TTC549 (cell line): ENCODE measurements around the gene SLC22A23.

Experiments
- FAIRE-seq: peaks from 2 replicates; lab custom pipeline; 2012; peaks lifted over from hg19 to GRCh38; lab: Jason Lieb, UNC

SLC22A23 gene

DNA sequence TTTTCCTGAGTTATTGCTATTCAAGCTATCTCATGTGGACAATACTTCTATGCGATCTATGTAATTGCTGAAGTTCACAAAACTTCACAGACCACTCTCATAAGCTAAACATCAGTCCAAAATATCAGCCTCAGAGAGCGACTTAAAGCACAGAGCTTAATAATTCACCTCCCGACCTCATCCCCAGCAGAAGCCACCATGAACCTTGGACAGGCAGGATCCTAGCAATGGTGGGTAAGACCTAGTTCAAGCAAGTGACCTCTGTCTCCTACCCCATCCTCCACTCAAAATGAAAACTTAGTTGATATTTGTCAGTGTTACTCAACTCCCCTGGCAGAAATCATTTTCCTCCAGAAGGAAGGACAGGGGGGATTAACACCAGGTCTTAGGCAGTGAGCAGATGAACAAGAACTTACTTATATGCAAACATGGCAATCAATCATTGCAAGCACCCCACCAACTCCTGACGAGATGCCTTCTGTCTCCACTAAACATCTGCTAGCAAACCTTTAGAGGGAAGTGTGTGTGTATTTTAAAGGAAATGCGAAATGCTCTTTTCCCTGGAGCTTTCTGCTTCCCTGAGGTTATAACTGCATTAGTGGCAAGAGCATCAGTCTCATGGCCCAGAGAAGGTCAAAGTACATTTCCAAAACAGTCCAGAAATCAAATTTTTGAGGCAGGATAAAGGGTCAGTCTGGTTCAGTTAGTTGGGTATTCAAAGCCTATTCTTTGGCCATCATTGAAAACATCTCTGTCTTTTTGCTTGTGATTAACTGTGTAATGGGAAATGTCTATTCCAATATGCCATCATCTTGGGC lies 90.0 kb downstream of the SLC22A23 start:
- no peak for FAIRE-seq

DNA sequence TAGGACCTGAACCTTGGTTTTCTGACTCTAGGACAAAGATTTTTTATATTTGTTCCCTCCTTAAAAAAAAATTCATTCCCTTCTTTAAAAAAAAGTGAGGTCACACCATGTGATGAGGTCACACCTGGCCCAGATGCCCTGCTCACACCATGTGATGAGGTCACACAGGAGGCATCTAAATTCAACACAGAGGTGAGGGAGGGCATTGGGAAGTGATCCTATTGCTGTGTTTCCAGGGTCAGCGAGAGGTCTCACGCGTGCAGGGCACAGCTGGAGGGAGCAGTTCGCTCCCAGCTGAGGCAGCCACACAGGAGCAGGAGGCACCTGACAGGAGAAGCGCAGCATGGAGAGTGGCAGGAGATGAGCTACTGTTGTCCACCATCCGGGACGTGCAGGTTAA lies 92.5 kb downstream of the SLC22A23 start:
- no peak for FAIRE-seq

DNA sequence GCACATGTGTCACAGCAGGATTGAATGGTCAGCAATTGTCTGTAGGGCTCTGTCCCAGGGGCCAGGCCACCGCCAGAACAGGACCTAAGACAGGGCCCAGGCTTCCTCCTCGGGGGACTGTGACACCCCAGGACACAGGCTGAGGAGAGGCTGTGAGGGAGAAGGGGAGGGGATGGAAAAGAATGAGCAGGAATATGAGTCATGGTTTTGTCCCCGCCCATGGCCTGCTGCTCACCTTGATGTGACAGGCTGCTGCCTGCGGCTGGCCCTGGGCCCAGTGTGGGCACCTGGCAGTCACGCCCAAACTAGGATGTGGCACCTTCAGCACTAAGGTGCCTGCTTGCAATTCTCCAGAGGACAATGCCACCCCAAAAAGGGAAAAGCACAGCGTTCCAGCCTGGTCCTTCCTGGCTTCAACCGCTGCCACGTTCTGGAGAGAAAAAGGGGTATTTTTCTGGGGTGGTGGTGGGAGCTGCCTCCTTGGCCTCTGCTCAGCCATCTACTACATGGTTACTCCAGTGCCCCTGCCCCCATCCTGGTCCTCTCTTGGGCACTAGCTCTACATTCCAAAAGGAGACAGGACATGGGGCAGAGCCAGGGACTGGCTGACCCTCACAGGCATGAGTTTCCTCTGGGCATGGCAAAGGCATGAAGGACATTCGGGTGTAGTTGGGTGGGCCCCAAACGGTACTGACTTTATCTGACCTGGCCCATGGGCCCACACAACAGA lies 93.4 kb downstream of the SLC22A23 start:
- no peak for FAIRE-seq

DNA sequence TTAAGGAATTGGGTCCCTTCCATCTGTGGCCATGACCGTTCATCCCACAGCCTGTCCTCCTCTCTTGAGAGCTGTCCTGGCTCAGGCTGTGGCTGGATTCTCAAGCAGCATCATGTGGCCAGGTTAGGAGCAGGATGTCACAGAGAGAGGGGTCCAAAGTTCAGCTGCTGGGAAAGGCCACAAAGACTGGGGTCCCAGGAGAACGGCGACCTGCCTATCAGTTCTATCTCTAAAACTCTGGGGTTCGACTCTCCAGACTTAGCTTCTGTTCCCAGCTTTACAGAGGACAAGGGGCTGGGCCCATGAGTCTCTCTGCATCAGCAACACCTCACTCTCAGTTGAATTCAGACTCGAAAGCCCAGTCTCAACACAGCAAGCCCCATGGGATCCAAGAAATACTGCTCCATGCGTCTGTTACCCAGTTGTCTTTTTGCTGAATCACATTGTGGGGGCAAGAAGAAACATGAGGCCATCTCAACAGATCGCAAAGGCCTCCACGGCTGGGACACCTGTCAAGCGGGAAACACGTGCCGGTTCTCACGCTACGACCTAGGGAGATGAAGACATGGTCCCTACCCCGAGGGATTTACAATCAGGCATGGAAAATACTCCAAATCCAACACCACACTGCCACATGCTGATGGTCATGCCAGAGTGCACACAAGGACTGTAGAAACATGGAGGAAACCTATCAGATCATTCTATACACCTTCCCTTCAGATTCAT lies 95.4 kb downstream of the SLC22A23 start:
- FAIRE-seq: no peak

DNA sequence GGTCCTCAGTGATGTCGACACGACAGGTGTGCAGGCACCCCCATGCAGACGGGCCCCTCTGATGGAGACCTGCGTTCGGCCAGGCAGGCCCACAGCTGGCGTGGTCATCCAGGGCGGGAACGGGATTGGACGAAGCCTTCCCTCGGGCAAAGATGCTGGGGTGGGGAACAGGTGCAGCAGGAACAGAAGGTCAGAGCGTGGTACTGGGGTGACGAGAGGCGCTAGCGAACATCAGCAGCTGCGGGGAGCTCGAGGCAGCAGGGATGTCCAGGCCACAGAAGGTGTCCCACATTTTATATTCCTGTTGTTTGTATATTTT lies 96.2 kb downstream of the SLC22A23 start:
- no peak for FAIRE-seq

DNA sequence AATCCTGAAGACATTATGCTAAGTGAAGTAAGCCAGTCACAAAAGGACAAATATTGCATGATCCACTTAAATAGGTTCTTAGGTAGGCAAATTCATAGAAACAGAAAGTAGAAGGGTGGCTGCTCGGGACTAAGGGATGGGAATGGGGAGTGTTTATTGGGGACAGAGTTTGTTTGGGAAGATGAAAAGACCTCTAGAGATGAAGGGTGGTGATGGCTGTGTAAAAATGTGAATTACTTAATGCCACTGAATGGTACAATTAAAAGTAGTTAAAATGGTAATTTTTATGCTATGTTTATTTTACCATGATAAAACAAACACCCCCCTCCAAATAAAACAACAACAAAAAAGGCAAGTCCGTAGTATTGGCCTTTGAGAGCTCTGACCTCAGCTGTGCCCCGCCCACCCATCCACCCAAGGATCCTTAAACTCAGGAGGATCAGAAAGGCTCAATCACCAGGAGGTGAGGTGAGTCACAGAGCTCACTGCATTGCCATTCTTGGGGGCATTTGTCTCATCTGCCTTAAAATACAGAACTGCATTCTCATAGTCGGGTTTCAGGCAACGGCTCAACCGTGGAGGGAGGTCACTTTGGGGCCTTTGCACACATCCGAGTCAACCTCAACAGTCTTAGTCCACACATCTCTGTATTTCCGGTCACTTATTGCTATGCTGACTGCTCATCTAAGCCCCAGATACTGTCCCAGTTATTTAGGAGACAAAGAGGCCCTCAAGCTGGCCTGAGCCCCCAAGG lies 96.7 kb downstream of the SLC22A23 start:
- FAIRE-seq: no peak

DNA sequence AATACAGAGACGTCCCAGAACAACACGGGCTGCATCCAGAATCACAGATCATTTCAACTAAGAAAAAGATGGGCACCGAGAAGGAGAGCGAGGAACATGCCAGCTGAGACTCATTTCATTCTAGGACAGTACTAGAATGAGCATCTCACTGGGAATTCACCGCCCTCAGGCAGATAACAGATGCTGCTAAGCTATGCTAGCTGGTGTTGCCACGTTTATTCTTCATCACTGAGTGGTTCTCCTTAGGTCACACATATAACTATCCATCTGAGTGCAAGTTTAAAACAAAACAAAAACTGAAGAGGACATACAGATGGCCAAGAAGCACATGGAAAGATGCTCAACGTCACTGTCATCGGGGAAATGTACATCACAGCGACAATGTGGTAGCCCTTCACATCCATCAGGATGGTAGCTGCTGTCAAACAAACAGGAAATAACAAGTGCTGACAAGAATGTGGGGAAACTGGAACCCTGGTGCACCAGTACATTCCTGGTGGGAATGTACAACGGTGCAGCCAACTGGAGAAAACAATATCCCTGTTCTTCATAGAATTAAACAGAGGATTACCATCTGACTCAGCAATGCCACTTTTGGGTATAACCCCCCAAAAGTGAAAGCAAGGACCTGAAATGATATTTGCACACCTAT lies 97.6 kb downstream of the SLC22A23 start:
- FAIRE-seq: no peak

DNA sequence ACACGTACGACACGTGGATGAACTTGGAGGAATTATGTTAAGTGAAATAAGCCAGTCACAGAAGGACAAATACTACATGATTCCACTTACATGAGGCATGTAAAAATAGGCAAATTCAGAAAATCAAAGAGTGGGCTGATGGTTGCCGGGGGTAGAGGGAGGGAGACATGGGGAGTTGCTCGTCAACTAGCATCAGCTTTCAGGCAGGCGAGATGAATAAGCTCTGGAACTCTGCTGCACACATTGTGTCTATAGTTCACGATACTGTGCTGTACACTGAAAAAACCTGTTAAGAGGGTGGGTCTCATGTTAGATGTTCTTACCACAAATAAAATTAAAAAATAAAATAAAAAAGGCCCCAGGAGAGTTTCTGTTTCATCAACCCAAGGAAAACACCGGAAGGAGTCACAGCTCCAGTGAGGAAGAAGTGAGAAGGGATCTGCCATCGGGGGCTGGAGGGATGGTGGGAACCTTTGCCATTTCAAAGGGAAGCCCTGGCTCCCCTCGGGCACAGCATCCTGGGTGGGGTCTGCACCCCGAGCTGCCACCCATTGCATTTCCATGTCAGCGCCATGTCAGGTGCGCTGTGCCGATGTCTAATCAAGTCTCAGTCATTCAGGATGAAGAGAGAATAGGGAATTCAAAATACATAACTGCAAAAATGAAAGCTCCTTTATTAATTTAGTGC lies 98.3 kb downstream of the SLC22A23 start:
- no peak for FAIRE-seq

GRCh38 chr6:3357678-3358077 lies 99.2 kb downstream of the SLC22A23 start:
- no peak for FAIRE-seq

DNA sequence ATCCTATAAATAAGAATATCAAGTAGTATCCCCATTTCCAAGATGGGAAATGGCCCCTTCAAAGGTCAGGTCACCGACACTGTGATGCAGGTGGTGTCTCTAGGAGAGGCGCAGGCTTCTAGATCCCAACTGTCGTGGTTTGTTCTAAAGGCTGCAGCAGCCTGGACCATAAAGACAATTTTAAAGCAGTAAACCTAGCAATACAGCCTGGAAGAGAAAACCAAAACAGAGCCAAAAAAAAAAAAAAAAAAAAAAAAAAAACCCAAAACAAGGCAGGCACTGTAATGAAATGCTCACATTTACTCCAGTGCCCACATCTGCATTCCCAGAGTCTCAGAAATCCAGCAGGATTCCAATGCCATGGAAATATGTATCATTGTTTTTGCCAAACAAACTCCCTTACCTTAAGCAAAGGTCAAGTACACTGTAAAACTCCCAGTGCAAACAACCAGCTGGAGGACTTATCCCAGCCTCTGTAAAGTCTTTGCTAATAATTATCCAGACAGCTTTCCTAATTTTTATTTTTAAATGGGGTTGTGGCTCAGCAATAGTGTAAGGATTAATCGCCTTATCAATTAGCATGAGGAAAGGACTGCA lies 99.9 kb downstream of the SLC22A23 start:
- no peak for FAIRE-seq

GRCh38 chr6:3356056-3356823 lies 100.6 kb downstream of the SLC22A23 start:
- FAIRE-seq: no peak

GRCh38 chr6:3355358-3356055 lies 101.3 kb downstream of the SLC22A23 start:
- FAIRE-seq: no peak

GRCh38 chr6:3355011-3355357 lies 101.9 kb downstream of the SLC22A23 start:
- FAIRE-seq: no peak

DNA sequence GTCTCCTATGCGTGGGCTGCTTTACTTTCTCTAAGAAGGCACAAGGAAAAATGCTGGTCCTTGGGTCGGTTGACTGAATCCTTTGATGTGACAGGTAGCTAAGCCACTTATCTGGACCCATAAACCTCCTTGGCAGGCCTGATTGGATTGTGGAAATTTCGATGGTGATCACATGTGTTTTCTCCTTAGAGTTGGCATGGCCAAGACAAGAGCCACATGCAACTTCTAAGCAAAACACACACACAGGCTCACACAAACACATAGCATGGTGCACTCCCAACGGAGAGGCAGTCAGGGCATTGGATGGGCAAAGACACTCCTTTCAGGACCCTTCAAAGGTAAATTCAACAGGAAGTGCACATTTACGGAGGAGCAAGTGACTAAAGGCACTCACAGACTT lies 102.9 kb downstream of the SLC22A23 start:
- FAIRE-seq: no peak

GRCh38 chr6:3353213-3353903 lies 103.5 kb downstream of the SLC22A23 start:
- FAIRE-seq: no peak

GRCh38 chr6:3352678-3353077 lies 104.2 kb downstream of the SLC22A23 start:
- FAIRE-seq: no peak

DNA sequence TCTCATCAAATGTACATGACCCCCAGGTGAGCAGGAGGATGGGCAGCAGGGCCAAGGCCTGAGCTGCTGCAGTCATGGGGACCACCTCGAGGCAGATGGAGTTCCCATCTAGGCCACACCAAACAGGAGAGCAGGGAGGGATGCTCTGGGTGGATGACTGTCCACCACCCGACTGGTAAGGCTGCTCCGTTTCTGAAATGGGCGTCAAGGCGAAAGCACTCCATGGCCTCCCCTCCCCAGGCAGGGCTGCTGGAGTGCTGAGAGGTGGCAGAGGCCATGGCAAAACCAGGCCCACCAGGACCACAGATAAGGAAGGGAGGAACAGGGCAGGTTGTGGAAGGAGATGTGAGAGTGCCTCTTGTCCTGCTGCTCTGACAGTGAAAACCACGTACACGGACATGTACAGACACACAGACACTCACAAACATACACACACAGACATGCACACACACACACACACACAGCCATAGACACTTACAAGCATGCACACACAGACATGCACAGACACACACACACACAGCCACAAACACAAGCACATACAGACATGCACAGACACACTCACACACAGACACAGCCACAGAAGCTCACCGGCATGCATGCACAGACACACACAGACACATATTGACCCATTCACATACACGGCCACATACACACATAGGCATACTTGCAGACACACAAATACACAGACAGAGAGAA lies 104.9 kb downstream of the SLC22A23 start:
- no peak for FAIRE-seq

GRCh38 chr6:3351105-3351676 lies 105.7 kb downstream of the SLC22A23 start:
- FAIRE-seq: no peak
